Measurements from ENCODE around the gene TRPV4.
"Not testable (repeated sequence)": the region's sequence is repeated elsewhere in the genome, so short reads cannot be mapped to it uniquely, and the experiment has no call there.

TRPV4 gene

DNA sequence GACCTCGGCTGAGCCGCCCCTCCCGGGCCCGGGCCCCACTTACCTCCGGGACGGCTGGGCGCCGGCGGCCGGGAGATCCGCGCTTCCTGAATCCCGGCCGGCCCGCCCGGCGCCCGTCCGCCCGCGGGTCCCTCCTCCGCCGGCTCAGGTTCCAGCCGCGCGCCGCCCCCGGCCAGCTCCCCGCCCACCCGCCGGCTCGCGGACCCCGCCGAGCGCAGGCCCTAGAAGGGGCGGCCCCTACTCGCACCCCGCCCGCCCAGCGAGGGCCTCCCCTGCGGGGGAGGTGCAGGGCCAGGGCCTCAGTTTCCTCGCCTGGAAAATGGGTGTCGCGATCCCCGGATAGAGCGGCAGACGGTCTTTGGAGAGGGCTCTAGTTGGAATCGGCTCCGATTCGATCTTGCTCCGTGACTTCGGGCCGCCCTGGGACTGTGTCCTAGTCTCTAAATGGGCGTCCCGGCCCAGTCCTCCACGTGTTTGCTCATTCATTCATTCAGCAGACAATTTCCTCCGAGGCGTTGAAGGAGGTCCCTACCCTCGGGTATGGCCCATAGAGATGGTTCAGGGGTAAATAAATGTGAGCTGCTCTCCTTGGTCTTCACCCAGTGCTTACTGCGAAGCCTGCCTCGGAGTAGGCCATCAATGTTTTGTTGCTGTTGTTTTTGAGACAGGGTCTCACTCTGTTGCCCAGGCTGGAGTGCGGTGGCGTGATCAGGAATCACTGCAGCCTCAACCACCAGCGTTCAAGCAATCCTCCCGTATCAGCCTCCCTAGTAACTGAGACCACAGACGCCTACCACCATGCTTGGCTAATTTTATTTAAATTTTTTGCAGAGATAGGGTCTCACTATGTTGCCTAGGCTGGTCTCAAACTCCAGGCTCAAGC, at the start of gene TRPV4:
TSS of gene TRPV4 (minus strand) at position 92 of the 883 bp plus-strand sequence. CDS start 18,602 bp downstream, outside the sequence.
- DNase-seq, result no peak

DNA sequence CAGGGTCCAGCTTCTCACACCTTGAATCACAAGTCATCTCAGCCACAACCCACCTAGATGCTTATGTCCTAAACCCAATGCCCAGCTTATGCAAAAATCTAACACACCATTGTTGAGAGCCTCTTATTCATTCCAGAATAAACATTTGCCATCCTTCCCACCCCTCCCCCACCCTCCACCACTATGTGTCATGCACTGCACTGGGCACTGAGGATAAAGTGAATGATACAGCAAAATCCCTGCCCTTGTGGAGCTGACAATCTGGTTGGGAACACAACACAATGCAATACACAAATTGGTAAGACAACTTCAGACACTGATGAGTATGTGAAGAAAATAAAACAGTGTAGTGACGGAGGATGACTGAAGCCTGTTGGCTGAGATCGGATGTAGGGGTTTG, 48.6 kb upstream of the TRPV4 start:
- DNase-seq, result no peak

DNA sequence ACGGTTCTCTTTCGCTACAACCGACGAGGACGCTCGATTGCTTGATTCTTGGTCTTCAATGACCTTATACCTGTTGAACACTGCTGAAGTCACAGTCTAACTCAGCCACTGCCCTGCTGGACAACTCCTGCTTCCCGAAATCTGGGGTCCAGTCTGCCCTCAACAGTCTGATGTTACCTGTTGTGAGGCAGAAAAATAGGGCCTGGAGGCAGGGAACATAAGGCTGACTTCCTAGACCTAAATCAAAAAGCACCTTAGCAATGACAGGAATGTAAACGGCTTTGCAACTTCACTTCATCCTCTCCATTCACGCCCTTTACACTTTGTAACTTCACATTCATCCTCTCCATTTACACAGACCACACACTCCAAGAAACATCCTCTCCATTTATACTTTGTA, 47.7 kb upstream of the TRPV4 start:
- DNase-seq, result no peak

DNA sequence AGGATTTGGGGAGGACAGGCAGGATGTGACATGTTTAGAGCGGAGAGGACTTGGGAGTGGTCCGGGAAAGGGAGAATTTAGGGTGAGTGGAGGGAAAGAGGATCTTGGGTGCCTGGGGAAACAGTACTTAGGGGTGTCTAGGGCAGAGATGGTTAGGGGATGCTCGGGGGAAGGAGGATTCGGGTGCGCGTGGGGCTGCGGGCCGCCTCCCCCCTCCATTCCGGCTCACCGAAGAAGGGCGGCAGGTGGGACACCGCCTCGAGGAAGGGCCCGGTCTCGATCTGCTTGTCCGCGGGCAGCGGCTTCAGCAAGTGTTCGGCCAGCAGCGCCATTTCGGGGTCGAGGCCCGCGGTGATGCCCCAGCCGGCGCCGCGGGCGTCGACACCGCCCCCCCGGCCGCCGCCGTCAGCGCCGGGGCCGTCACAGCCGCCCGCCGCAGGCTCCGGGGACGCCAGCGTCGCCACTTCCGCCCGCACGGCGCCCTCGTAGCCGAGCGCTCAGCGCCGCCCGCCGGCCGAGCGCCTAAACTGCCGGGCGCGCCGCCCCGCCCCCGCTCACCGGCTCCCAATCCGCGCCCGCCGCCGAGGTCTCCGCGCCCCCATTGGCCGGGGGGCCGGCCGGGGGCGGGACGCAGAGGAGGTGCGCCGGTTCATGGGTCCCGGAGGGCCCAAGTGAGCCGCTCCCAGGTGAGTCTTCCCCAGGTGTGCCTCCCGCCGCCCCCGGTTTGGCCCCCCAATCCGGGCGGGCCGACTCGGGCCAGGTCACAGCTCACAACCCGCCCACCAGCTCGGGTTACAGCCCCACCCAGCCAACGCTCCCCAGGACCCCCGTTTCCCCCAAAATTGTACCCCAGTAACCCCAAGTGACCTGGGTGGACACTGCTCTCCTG, 47.1 kb upstream of the TRPV4 start, which contains the start of gene GLTP:
TSS of gene GLTP (minus strand) at position 499 of the 889 bp plus-strand sequence. CDS start at position 332, 167 bp downstream.
- DNase-seq, result peak; percentile 91

DNA sequence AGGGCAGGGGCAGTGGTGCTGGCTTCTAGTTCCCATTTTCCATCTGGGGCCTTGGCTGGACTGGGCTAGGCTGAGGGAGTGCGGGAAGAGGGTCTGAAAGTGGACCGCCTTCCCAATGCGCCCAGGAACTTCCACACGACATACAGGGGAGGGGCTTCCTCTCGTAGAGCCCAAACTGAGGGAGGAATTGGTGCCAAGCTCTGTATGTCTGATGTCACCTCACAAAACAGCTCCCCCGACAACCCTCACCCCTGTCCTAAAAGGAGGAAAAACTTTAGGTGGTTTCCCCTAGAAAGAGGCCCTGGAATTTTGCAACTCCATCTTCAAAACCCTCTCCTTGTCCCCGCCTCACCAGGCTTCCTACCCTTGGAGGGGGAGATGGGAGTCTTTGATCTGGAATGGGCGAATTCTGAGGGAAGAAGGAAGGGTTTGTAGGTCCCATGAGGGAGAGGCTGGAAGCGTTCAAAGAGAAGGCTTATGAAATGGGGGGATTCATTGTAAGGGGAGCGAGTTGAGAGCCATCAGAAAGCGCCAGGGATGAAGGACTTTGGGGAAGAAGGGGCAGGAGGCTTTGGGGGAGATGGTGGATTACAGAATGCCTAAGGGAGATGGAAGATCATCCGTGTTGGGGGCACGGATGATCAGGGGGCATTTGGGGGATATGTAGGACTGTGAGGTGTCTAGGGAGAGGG, 46.3 kb upstream of the TRPV4 start:
- peak; percentile 17 for DNase-seq

DNA sequence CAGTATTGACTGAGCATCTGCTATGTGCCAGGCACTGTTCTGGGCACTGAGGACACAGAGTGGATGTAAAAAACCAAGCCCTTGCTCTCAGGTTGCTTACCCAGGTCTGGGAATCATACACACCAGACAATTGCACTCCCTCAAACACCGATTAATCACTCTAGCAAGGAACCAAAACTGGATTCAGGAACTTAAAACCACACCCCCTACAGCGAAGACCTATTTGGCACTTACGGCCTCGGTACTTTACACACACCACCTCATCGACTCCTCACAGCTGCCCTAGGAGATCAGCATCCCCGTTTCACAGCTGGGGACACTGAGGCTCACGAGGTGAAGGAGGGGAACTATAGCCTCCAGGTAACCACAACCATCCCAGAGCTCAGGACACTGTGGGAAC, 45.6 kb upstream of the TRPV4 start:
- DNase-seq, result no peak

DNA sequence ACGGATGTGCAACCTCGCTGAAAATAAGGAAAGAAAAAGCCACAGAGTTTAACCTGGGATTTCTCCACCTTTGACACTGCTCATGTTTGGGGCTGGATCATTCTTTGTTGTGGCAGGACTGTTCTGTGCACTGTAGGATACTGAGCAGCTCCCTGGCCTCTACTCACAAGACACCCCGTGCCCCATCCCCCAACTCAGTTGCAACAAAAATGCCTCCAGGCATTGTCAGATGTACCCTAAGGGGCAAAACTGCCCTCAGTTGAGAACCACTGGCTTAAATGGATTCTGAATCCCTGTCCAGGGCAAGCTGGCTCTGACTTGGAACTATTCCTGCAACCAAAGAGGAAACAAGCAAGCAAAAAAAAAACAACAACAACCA, 45.0 kb upstream of the TRPV4 start:
- DNase-seq, result no peak

DNA sequence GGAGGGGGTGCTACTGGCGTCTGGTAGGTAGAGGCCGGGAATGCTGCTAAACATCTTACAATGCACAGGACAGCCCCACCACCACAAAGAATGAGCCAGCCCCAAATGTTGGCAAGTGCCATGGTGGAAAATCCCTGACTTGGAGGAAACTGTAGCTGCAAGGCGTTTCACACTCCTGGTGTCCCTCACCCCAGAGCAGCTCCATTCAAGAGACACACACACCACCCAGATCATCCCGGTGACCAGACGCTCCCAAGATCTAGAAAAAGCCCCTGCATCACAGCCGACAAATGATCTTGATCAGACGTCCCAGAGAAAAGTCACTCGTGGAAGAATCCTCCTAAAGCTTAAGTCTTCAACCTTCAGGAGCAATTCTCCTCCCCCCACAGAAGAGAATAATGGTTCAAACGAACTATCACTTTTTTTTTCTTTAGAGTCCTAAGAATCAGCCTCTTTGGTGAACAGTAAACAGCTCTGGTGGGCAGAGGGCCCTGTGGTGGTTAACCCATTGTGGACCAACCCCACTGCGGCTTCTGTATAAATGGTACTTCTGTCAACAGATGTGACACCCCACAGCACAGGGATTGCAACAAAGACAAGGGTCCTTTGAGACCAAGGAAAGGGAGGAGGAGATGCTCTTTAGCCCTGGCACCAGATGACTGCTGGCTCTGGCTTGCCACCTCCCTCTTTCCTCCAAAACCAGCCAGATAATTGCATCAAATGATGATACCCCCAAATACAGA, 44.5 kb upstream of the TRPV4 start:
- DNase-seq, result no peak

DNA sequence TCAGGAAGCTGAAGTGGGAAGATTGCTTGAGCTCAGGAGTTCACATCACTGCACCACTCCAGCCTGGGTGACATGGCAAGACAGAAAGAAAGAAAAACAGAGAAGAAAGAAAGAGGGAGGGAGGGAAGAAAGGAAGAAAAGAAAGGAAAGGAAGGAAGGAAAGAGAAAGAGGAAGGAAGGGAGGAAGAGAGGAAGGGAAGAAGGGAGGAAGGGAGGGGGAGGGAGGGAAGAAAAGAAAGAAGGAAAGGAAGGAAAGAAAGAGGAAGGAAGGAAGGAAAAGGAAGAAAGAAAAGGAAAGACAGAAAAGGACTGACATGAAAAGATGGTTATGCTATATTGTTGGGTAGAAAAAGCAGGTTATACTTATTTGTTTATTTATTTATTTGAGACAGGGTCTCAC, 43.2 kb upstream of the TRPV4 start:
- DNase-seq, result no peak

DNA sequence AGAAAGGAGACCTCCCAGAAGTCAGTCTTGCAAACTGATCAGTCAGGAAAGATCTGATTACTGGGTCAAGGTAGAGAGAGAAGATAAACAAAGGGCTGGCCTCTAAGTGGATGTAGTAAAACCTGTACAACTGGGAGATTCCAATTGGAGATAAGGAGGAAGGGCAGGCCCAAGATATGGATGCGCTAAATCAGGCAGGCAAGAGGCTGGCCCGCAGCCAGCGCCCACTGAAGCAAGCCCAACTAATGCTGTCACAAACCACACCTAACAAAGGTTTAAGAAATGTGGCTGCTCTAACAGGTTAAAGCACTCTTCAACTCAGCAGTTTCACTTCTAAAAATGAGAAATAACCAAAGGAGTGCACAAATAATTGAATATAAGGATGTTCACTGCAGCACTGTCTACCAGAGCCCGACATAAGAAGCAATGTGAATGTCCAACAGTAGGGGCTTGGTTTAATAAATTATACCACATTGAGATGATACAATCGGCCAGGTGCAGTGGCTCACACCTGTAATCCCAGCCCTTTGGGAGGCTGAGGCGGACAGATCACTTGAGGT, 42.5 kb upstream of the TRPV4 start:
- DNase-seq, result no peak

DNA sequence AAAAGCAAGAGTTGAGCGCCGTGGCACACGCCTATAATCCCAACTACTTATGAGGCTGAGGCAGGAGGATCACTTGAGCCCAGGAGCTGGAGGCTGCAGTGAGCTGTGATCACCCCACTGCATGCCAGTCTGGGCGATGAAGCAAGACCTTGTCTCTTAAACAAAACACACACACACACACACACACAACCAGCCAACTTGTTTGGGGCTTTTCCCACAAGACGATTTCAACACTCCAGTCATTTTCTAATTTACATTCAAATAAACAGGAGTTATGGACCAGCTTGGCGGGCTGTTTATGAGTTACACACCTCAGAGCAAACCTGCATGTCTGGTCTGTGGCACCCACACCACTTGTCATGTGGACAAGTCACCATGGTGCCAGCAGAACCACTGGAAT, 40.5 kb upstream of the TRPV4 start:
- no peak for DNase-seq

DNA sequence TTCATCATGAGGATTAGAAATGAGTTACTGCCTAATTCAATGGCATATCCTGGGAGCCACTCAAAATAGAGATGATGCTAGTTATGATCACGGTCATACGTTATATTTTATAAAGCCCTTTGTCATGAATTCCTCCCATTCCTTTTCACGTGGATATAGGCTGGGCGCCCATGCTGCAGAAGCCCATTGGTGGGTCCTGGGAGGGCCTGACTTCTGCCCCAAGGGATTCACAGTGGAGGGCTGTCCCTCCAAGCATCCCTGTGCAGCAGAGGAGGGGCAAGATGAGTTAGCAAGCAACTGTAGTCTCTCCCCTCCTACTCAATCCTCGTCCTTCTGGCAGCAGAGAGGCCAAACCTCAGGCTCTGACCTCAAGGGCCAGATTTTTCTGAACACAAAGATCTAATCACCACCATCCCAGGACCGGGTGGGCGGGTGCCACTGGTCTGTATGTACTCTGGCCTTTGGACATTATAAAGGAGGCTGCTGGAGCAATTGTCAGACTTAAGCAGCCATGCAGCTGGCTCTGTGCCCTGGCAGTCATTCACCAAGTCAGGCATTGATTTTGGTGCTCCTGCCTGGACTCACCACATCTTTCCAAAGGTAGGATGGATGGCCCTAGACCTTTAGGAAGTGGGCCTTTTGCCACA, 38.6 kb upstream of the TRPV4 start:
- no peak for DNase-seq

DNA sequence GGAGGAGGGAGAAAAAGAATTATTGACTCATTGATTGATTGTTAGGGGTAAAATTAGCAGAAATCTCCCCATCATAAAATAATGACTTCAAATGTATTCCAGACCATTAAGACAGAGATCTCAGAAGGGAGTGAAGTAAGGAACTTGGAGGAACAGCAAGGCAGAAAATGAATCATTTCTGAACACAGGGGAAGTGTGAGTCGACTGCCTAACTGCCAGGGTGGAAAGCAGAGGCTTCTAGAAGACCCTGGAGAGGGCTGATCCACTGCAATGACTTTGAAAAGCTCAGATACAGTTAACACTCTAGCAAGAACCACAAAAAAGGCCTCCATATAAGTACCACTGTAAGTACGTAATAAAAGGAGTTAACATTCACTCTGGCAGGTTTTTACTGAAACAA, 37.5 kb upstream of the TRPV4 start:
- DNase-seq, result no peak

DNA sequence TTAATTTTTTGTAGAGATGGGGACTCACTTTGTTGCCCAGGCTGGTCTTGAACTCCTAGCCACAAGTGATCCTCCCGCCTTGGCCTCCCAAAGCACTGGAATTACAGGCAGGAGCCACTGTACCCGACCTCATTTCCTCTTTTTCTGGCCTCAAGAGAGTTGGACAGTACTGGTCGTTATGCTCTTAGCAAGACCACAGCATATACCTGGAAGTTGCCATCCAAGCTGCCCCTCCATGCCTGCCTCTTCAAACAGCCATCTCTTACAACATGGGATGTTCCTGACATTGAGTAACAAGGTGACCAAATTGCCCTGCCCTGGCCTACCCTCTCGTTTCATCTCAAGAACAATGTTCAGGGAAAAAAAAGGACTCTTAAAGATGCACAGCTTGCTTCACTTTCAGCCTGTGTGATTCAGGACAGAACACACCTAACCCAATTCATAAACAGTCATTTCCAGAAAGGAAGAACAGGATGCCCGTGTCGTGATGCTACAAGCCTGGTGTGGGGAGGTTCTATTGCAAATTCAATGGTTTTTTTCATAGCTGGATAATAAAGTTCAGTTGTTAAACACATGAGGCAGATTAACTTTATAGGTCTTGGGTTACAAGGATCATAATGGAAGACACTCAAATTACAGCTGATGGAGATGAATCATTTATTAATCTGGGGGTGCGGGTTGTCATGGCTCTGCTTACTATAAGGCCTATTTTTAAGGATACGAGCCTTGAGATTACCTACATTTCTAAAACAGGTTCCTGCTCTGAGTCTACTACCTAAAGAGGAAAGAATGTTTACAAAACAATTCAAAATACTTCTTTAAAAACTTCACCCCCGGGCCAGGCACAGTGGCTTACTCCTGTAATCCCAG, 35.2 kb upstream of the TRPV4 start:
- DNase-seq, result no peak

DNA sequence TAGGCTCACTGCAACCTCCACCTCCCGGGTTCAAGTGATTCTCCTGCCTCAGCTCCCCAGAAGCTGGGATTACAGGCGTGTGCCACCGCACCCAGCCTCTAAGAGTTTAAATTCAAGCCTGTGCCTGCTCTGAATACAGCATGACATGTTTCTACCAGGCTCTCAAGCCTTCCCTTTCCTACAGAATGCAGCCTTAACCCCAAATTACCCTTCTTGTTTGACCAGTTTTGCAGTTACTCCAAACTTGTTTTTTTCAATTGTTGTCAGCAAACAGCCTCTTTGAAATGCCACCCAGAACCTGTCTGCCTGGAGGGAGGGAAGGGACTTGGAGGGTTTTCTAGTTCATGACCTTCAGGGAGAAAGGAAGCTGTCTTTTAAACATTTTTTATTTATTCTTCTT, 31.7 kb upstream of the TRPV4 start:
- no peak for DNase-seq

DNA sequence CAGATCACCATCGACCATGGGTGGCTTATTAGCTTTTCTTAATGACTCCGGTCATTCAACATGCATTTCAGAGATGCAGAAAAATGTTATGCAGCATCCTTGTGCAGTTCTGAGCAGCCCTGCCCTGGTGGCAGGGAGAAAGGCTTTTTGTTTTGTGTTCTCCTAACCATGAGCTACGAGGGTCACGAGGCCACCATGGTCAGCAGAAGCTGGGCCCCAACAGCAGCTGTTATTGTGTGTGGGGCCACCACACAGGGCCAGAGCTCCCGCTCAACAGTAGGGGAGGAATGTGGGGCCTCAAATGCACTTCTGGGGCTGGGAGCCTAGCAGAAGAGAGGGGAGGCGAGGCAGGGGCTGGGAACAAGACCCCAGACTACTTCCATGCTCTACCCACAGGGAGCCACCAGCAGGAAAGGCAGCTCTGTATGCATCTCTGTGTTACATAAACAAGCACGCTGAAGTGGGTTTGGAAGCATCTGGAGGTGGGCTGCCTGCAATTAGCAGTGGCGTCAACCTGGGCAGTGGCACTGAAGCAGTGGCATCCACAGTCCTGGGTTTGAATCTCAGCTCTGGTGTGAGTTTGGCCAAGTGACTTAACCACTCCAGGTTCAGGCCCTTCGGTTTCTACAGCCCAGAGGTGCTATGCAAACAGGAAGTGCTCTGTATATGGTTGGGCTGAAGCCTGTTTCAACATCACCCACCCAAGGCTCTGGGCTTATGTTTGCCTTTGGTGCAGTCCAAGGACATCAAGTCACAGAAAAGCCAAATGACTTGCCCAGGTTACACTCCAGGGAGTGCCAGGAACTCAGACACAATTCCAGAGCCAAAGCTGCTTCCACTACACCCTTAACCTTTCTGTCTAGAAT, 30.9 kb upstream of the TRPV4 start:
- DNase-seq, result peak; percentile 31

DNA sequence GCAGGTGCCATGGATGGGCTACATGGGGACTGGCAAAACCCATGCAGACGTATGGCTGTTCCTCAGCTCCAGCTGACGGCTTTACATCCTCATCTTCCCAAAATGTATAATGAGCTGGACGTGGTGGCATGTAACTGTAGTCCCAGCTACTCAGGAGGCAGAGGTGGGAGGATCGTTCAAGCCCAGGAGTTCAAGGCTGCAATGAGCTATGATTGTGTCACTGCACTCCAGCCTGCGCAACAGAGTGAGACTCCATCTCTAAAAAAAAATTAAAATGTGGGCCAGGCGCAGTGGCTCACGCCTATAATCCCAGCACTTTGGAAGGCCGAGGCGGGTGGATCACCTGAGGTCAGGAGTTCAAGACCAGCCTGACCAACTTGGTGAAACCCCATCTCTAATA, 29.3 kb upstream of the TRPV4 start:
- DNase-seq, result not testable (repeated sequence)

DNA sequence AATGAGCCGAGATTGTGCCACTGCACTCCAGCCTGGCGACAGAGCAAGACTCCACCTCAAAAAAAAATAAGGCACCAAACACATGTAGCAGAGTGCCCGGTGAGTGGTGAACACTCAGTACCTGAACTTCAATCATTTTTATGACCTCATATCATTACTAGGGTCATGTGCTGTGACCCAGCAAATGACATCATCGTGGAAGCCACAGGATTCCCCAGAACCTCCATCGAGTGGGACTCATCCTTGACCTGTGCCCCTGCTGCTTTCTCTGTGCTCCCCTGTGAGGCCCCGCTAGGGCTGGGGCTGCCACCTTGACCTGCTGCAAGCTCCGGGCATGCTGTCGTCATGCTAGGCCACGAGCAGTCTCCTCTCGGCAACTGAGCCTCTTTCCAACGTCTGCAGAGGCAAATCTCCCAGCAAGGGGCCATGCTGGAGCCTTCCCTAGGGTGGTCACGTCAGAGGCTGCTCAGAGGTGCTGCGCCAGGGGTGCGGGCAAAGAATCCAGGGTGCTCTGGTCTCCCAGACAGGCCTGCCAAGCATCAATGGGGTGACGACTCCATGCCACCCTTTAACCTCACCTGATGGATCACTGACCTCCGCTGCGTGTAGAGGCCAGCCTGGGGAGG, 28.6 kb upstream of the TRPV4 start:
- DNase-seq, result no peak

DNA sequence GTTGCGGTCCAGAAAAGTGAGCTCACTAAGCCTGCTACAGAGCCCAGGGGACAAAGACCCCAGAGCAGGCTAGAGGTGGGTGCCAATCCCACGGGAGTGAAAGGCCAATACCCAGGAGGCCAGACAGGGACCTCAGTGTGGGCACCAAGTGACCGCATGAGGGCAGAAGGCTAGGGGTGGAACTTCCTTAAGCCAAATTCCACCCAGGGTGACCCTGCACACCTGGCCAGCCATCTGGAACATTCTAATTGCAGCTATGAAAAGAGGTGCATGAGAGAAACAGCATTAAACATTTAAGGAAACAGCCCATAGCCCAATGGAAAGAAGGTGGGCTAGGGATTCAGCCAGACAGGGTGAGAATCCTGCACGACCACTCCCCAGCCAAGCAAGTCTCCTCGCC, 27.8 kb upstream of the TRPV4 start:
- no peak for DNase-seq
